Measurements from ENCODE around the gene TRMT10B.

TRMT10B gene

GRCh38 chr9:37719526-37719925 is 34.1 kb upstream of the TRMT10B start:
- no peak overlapping the region for H3K4me3 ChIP-seq (ENCODE audit: low read depth, low read length)
- no peak for TF ChIP-seq CTCF (IDR thresholded peaks at IDR 0.05; ENCODE audit: borderline replicate concordance, insufficient read depth, low read depth, low read length)

GRCh38 chr9:37727013-37727412 is 26.6 kb upstream of the TRMT10B start:
- no peak overlapping the region for H3K4me3 ChIP-seq (ENCODE audit: low read depth, low read length)
- TF ChIP-seq CTCF (IDR thresholded peaks at IDR 0.05; ENCODE audit: borderline replicate concordance, insufficient read depth, low read depth, low read length), result no peak

GRCh38 chr9:37729499-37729898 is 24.1 kb upstream of the TRMT10B start:
- no peak for TF ChIP-seq CTCF (IDR thresholded peaks at IDR 0.05; ENCODE audit: borderline replicate concordance, insufficient read depth, low read depth, low read length)
- no peak overlapping the region for H3K4me3 ChIP-seq (ENCODE audit: low read depth, low read length)

- no peak overlapping the region for H3K4me3 ChIP-seq (ENCODE audit: low read depth, low read length)
- TF ChIP-seq CTCF (IDR thresholded peaks at IDR 0.05; ENCODE audit: borderline replicate concordance, insufficient read depth, low read depth, low read length), result no peak
These were observed 23.3 kb upstream of the TRMT10B start for GRCh38 chr9:37730256-37730655.

GRCh38 chr9:37730839-37731238 is 22.8 kb upstream of the TRMT10B start:
- no peak for TF ChIP-seq CTCF (IDR thresholded peaks at IDR 0.05; ENCODE audit: borderline replicate concordance, insufficient read depth, low read depth, low read length)
- no peak overlapping the region for H3K4me3 ChIP-seq (ENCODE audit: low read depth, low read length)

GRCh38 chr9:37732086-37732741 is 21.4 kb upstream of the TRMT10B start:
- H3K4me3 ChIP-seq (ENCODE audit: low read depth, low read length), result no peak overlapping the region
- TF ChIP-seq CTCF (IDR thresholded peaks at IDR 0.05; ENCODE audit: borderline replicate concordance, insufficient read depth, low read depth, low read length), result no peak

- no peak for TF ChIP-seq CTCF (IDR thresholded peaks at IDR 0.05; ENCODE audit: borderline replicate concordance, insufficient read depth, low read depth, low read length)
- no peak overlapping the region for H3K4me3 ChIP-seq (ENCODE audit: low read depth, low read length)
These were observed 20.7 kb upstream of the TRMT10B start for GRCh38 chr9:37732952-37733351.
